GM10248 (cell line): ENCODE measurements around the gene LAMC1.
A peak's percentile ranks its signal among the peaks of the same experiment; 100 is the strongest.

Experiments used
- CTCF ChIA-PET: fragments of 300-600 bp; sonication (Branson Sonifier 250); formaldehyde crosslinking; extraction: SDS; loops from one replicate; lab custom pipeline; 2021; ENCODE audit warnings: antibody characterized with exemption; lab: Yijun Ruan, JAX
- POLR2A ChIA-PET: fragments of 350-650 bp; sonication (Branson Sonifier 250); formaldehyde crosslinking; extraction: SDS; loops from one replicate; lab custom pipeline; 2020; ENCODE audit warnings: antibody characterized with exemption; lab: Yijun Ruan, JAX
- DNase-seq: peaks from one replicate; pipeline ENCODE4 v3.0.0; 2012; ENCODE audit errors: extremely low spot score
- CTCF ChIP-seq: IDR thresholded peaks from 2 replicates; pipeline ENCODE4 v1.5.1; 2012; ENCODE audit warnings: mild to moderate bottlenecking, low read depth; ENCODE audit errors: extremely low read depth, missing control alignments, control extremely low read depth

Gene LAMC1

GRCh38 chr1:183043872-183044854 is 20.9 kb downstream of the LAMC1 start:
- DNase-seq = no peak
- ChIA-PET POLR2A (no interaction called here), CTCF (no interaction called here)
- TF ChIP-seq CTCF = no peak

GRCh38 chr1:183044893-183045649 is 21.9 kb downstream of the LAMC1 start:
- TF ChIP-seq CTCF = no peak
- DNase-seq = no peak
- ChIA-PET POLR2A (no interaction called here), CTCF (no interaction called here)

- TF ChIP-seq CTCF = no peak
- POLR2A ChIA-PET = no interaction called here
- CTCF ChIA-PET = interaction anchor here (0.9 to 2.5 kb wide), 5 partner anchors 10 to 86 kb away, joined by 3 to 7 read pairs (median 4); no protein-coding TSS in a partner anchor
- peak; percentile 44 for DNase-seq
Observed at GRCh38 chr1:183048087-183049085, 25.2 kb downstream of the LAMC1 start.

GRCh38 chr1:183051546-183051945 is 28.3 kb downstream of the LAMC1 start:
- no peak for TF ChIP-seq CTCF
- no peak for DNase-seq
- ChIA-PET CTCF (interaction anchor here (0.9 to 1.5 kb wide), 3 partner anchors 9 to 176 kb away, joined by 3 read pairs; no protein-coding TSS in a partner anchor), POLR2A (no interaction called here)

GRCh38 chr1:183052861-183053260 is 29.6 kb downstream of the LAMC1 start:
- no peak for TF ChIP-seq CTCF
- DNase-seq = no peak
- POLR2A ChIA-PET = no interaction called here
- CTCF ChIA-PET = no interaction called here
